Activated gamma-delta T cell treated with anti-CD3 and anti-CD28 coated beads, Interleukin-2, amount 50 U/mL, for 16 hours (primary cell): ENCODE results near the gene RAPGEF1.

Experiments used
- DNase-seq: peaks from one replicate; pipeline ENCODE4 v3.0.0-alpha.2; 2020; ENCODE audit warnings: low read depth

The RAPGEF1 gene

GRCh38 chr9:131650254-131650653, 89.6 kb downstream of the RAPGEF1 start:
- no peak for DNase-seq

GRCh38 chr9:131649646-131650045, 90.2 kb downstream of the RAPGEF1 start:
- DNase-seq, result no peak

GRCh38 chr9:131645078-131645776, 94.6 kb downstream of the RAPGEF1 start:
- no peak for DNase-seq

GRCh38 chr9:131642496-131643083, 97.3 kb downstream of the RAPGEF1 start:
- DNase-seq, result no peak

- no peak for DNase-seq
Measured at GRCh38 chr9:131641618-131642495, 98.0 kb downstream of the RAPGEF1 start.

- no peak for DNase-seq
Measured at GRCh38 chr9:131640438-131641137, 99.3 kb downstream of the RAPGEF1 start.

GRCh38 chr9:131639769-131640437, 100.0 kb downstream of the RAPGEF1 start:
- no peak for DNase-seq

GRCh38 chr9:131636593-131636992, 103.3 kb downstream of the RAPGEF1 start:
- no peak for DNase-seq

- no peak for DNase-seq
Measured at GRCh38 chr9:131635892-131636291, 104.0 kb downstream of the RAPGEF1 start.

GRCh38 chr9:131635285-131635684, 104.6 kb downstream of the RAPGEF1 start:
- DNase-seq, result peak; percentile 71

GRCh38 chr9:131633491-131634031, 106.3 kb downstream of the RAPGEF1 start:
- no peak for DNase-seq

- DNase-seq, result no peak
Measured at GRCh38 chr9:131631306-131631705, 108.6 kb downstream of the RAPGEF1 start.

GRCh38 chr9:131630205-131630831, 109.6 kb downstream of the RAPGEF1 start:
- DNase-seq, result no peak

GRCh38 chr9:131629825-131630204, 110.1 kb downstream of the RAPGEF1 start:
- no peak for DNase-seq

- DNase-seq, result no peak
Measured at GRCh38 chr9:131629226-131629500, 110.7 kb downstream of the RAPGEF1 start.

GRCh38 chr9:131628459-131629225, 111.2 kb downstream of the RAPGEF1 start:
- peak; percentile 21 for DNase-seq

- peak; percentile 69 for DNase-seq
Measured at GRCh38 chr9:131627648-131628458, 112.0 kb downstream of the RAPGEF1 start.

GRCh38 chr9:131627326-131627647, 112.6 kb downstream of the RAPGEF1 start:
- DNase-seq, result no peak

GRCh38 chr9:131625790-131626670, 113.8 kb downstream of the RAPGEF1 start:
- DNase-seq, result no peak
